OCI-LY1 (cell line): ENCODE measurements around the gene RAB11FIP4.

Experiments used
- H2AFZ ChIP-seq: fragments of 200-600 bp; sonication (generic), shearing (Covaris generic); 2 replicates; pipeline ENCODE4 v1.6.0; 2014; ENCODE audit warnings: antibody characterized with exemption, mild to moderate bottlenecking, low read length
- H3F3A ChIP-seq: fragments of 200-600 bp; sonication (generic), shearing (Covaris generic); 2 replicates; pipeline ENCODE4 v1.6.0; 2014; ENCODE audit warnings: mild to moderate bottlenecking, antibody characterized with exemption, low read length, moderate library complexity; ENCODE audit not compliant: insufficient read depth
- H3K27ac ChIP-seq: fragments of 200-600 bp; sonication (generic); 2 replicates; pipeline ENCODE4 v1.5.1; 2014; ENCODE audit warnings: low read length, mixed run types, mild to moderate bottlenecking, low read depth; ENCODE audit not compliant: poor library complexity, severe bottlenecking
- H3K27me3 ChIP-seq: fragments of 200-600 bp; sonication (generic); 2 replicates; pipeline ENCODE4 v1.6.0; 2014; ENCODE audit warnings: antibody characterized with exemption, mild to moderate bottlenecking, low read length, moderate library complexity; ENCODE audit not compliant: insufficient read depth
- H3K36me3 ChIP-seq: fragments of 200-600 bp; sonication (generic); 2 replicates; pipeline ENCODE4 v1.6.1; 2014; ENCODE audit warnings: mild to moderate bottlenecking, antibody characterized with exemption, low read length, moderate library complexity, mixed read lengths; ENCODE audit not compliant: insufficient read depth
- H3K4me1 ChIP-seq: fragments of 200-600 bp; sonication (generic); 2 replicates; pipeline ENCODE4 v1.5.1; 2014; ENCODE audit warnings: mild to moderate bottlenecking, low read length, moderate library complexity; ENCODE audit not compliant: insufficient read depth, severe bottlenecking
- H3K4me2 ChIP-seq: fragments of 200-600 bp; sonication (generic), shearing (Covaris generic); 2 replicates; pipeline ENCODE4 v1.6.1; 2014; ENCODE audit warnings: low read length
- H3K4me3 ChIP-seq: fragments of 200-600 bp; sonication (generic); 2 replicates; pipeline ENCODE4 v1.5.1; 2014; ENCODE audit warnings: low read length, low read depth, mild to moderate bottlenecking, mixed read lengths; ENCODE audit not compliant: poor library complexity, severe bottlenecking
- H3K79me2 ChIP-seq: fragments of 200-600 bp; shearing (Covaris generic); 2 replicates; pipeline ENCODE4 v1.6.1; 2016; ENCODE audit warnings: mixed run types, low read length, mixed read lengths; ENCODE audit not compliant: insufficient read depth
- H3K9ac ChIP-seq: fragments of 200-600 bp; sonication (generic), shearing (Covaris generic); 2 replicates; pipeline ENCODE4 v1.6.1; 2014; ENCODE audit warnings: mild to moderate bottlenecking, low read length, mixed read lengths
- H3K9me2 ChIP-seq: fragments of 200-600 bp; sonication (generic), shearing (Covaris generic); 2 replicates; pipeline ENCODE4 v1.6.1; 2014; ENCODE audit warnings: low read depth, mild to moderate bottlenecking, low read length, mixed read lengths
- H3K9me3 ChIP-seq: fragments of 200-600 bp; shearing (Covaris generic); 2 replicates; pipeline ENCODE4 v1.6.1; 2014; ENCODE audit warnings: low read length, mixed read lengths
- H4K20me1 ChIP-seq: fragments of 200-600 bp; sonication (generic), shearing (Covaris generic); 2 replicates; pipeline ENCODE4 v1.6.0; 2016; ENCODE audit warnings: mild to moderate bottlenecking, low read length; ENCODE audit not compliant: insufficient read depth
- CTCF ChIP-seq: fragments of 200-600 bp; sonication (generic), shearing (Covaris generic); IDR thresholded peaks from 2 replicates; pipeline ENCODE4 v1.5.1; 2017; ENCODE audit warnings: mild to moderate bottlenecking, antibody characterized with exemption, low read length, moderate library complexity, mixed read lengths
- EZH2 ChIP-seq: fragments of 200-600 bp; sonication (generic), shearing (Covaris generic); IDR thresholded peaks from 2 replicates; pipeline ENCODE4 v1.8.0; 2017; ENCODE audit warnings: borderline replicate concordance, mixed run types, mild to moderate bottlenecking, antibody characterized with exemption, low read length, moderate library complexity, mixed read lengths

Gene RAB11FIP4

GRCh38 chr17:31540602-31541307 is 149.3 kb downstream of the RAB11FIP4 start:
- no peaks in the 10 kb centered on the region for H3K79me2 ChIP-seq
- TF ChIP-seq CTCF (no peak), EZH2 (no peak)
- no peaks in the 10 kb centered on the region for H3K9me3 ChIP-seq
- H3K27me3 ChIP-seq: no peaks in the 10 kb centered on the region
- no peak overlapping the region for H3K4me3 ChIP-seq
- H3K9me2 ChIP-seq: no peaks in the 10 kb centered on the region
- H3K9ac ChIP-seq: no peak overlapping the region
- no peaks in the 10 kb centered on the region; the same call in 1 of the 2 replicates for H3F3A ChIP-seq
- no peak overlapping the region for H3K4me2 ChIP-seq
- H3K4me1 ChIP-seq: peaks cover 46% of the 10 kb centered on the region
- no peaks in the 10 kb centered on the region for H3K36me3 ChIP-seq
- H4K20me1 ChIP-seq: no peaks in the 10 kb centered on the region
- no peak overlapping the region for H2AFZ ChIP-seq
- H3K27ac ChIP-seq: peak overlapping the region; percentile 9

DNA sequence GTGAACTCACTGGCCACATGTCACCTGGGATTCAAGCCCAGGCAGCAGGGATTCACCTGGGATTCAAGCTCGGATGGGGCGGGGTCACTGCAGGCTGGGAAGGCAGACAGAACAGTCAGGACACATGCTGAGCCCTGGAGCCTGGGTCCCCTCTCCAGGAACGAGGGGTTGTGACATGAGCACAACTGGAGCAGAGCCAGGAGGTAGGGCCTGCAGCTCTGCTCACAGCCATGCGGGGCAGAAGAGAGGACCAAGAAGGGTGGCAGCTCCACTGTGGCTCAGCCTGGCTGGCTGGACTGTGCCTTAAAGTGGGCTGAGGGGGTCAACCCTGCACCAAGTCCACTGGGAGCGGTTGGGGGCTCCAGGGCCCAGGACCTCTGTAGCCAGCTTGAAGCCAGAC is 150.1 kb downstream of the RAB11FIP4 start:
- H3K9ac ChIP-seq: no peak overlapping the region
- H3K9me2 ChIP-seq: no peaks in the 10 kb centered on the region
- no peak overlapping the region for H2AFZ ChIP-seq
- H3K4me2 ChIP-seq: no peak overlapping the region
- no peaks in the 10 kb centered on the region for H3K36me3 ChIP-seq
- H3K79me2 ChIP-seq: no peaks in the 10 kb centered on the region
- H3K4me1 ChIP-seq: peaks cover 38% of the 10 kb centered on the region
- no peak overlapping the region for H3K4me3 ChIP-seq
- TF ChIP-seq CTCF (peak; percentile 41; the same call in 1 of the 2 replicates), EZH2 (no peak)
- no peaks in the 10 kb centered on the region for H4K20me1 ChIP-seq
- H3F3A ChIP-seq: no peaks in the 10 kb centered on the region; the same call in 1 of the 2 replicates
- H3K9me3 ChIP-seq: no peaks in the 10 kb centered on the region
- H3K27me3 ChIP-seq: no peaks in the 10 kb centered on the region
- peak overlapping the region; percentile 9 for H3K27ac ChIP-seq

GRCh38 chr17:31544186-31544585 is 152.7 kb downstream of the RAB11FIP4 start:
- H3K27ac ChIP-seq: no peak overlapping the region

More at GRCh38 chr17:31544186-31544585, 152.7 kb downstream of the RAB11FIP4 start:
- Histone ChIP-seq H3K9ac (no peak overlapping the region), H3K27me3 (no peaks in the 10 kb centered on the region), H3K36me3 (no peaks in the 10 kb centered on the region), H3K79me2 (no peaks in the 10 kb centered on the region), H3K9me2 (no peaks in the 10 kb centered on the region), H2AFZ (no peak overlapping the region), H3K4me1 (peaks cover 29% of the 10 kb centered on the region), H3F3A (no peaks in the 10 kb centered on the region; the same call in 1 of the 2 replicates), H3K4me3 (no peak overlapping the region), H3K9me3 (no peaks in the 10 kb centered on the region), H3K4me2 (no peak overlapping the region), H4K20me1 (no peaks in the 10 kb centered on the region)
- TF ChIP-seq EZH2: no peak
- no peak for TF ChIP-seq CTCF
